HCT116 (cell line): ENCODE data around the gene PRSS53. TPM values are rescaled to one million over a fixed set of nuclear protein-coding genes. Genes with fewer than 3 reads are reported as not detected.

Source experiments
- ATAC-seq: fragments of 200-7000 bp; cut with Tn5 transposase; 2 replicates; pipeline ENCODE4 v1.9.1; 2020; ENCODE audit warnings: mild to moderate bottlenecking, moderate library complexity
- BruUV-seq: library from RNA; stranded (reverse); fragments of 400-500 nt; replicated peaks from 2 replicates; lab custom pipeline; 2021; lab: Mats Ljungman, UMichigan
- CTCF ChIA-PET: fragments of 300-600 bp; sonication (Branson Sonifier 250); formaldehyde crosslinking; loops from one replicate; lab custom pipeline; 2021; ENCODE audit warnings: antibody characterized with exemption; lab: Charles Lee
- POLR2A ChIA-PET: fragments of 300-600, 350-600 bp; sonication (Branson Sonifier 250); formaldehyde crosslinking; loops from one replicate; lab custom pipeline; 2021; ENCODE audit warnings: antibody characterized with exemption; lab: Charles Lee
- RAD21 ChIA-PET, 2 experiments: fragments of 300-600 bp; sonication (Branson Sonifier 250); formaldehyde crosslinking; loops; one replicate each; lab custom pipeline; 2023; ENCODE audit warnings: low total read pairs in 2 of 2; ENCODE audit not compliant: uncharacterized antibody in 2 of 2, unreplicated experiment in 2 of 2, low non-redundant PET in 1 of 2; lab: Charles Lee
- DNase-seq: peaks from one replicate; pipeline ENCODE4 v3.0.0-alpha.2; 2010; ENCODE audit warnings: low read depth, low spot score
- H2AFZ ChIP-seq: fragments of 200-600 bp; shearing (Covaris generic), sonication (generic); 2 replicates; pipeline ENCODE4 v1.6.1; 2017; ENCODE audit warnings: low read depth, mixed run types, mixed read lengths, antibody characterized with exemption, low read length; ENCODE audit not compliant: poor library complexity, severe bottlenecking
- H3K27ac ChIP-seq: 2 replicates; pipeline ENCODE4 v1.5.1; 2012; ENCODE audit warnings: low read depth, low read length
- H3K27me3 ChIP-seq: fragments of 200-600 bp; sonication (generic); 2 replicates; pipeline ENCODE4 v1.6.1; 2016; ENCODE audit warnings: mixed run types, low read length, mixed read lengths; ENCODE audit not compliant: insufficient read depth
- H3K36me3 ChIP-seq, 2 experiments: fragments of 200-500 bp in 1 of 2; fragments of 200-600 bp in 1 of 2; sonication (Bioruptor generic) in 1 of 2; sonication (generic) in 1 of 2; 2 replicates each; pipeline versions ENCODE4 v1.5.1 to v1.6.1; 2014 to 2016; ENCODE audit warnings: low read length in 2 of 2, inconsistent platforms in 1 of 2, mixed read lengths in 1 of 2, mixed run types in 1 of 2; ENCODE audit not compliant: insufficient read depth in 2 of 2, control insufficient read depth in 1 of 2
- H3K4me1 ChIP-seq, 2 experiments: fragments of 200-600 bp in 1 of 2; sonication (generic) in 1 of 2; 2 replicates each; pipeline versions ENCODE4 v1.5.1 to v1.6.1; 2012 to 2017; ENCODE audit warnings: low read length in 2 of 2, inconsistent platforms in 1 of 2, mild to moderate bottlenecking in 1 of 2, mixed read lengths in 1 of 2, mixed run types in 1 of 2, moderate library complexity in 1 of 2; ENCODE audit not compliant: insufficient read depth in 2 of 2, control insufficient read depth in 1 of 2
- H3K4me2 ChIP-seq: fragments of 200-600 bp; sonication (generic); 2 replicates; pipeline ENCODE4 v1.6.1; 2017; ENCODE audit warnings: mixed run types, low read length, mixed read lengths
- H3K4me3 ChIP-seq, 2 experiments: fragments of 200-600 bp in 1 of 2; sonication (generic) in 1 of 2; replicated peaks in 1 of 2; 2 replicates each; pipeline ENCODE4 v1.5.1; 2011 to 2016; ENCODE audit warnings: low read length in 2 of 2, control low read depth in 1 of 2, low read depth in 1 of 2, mild to moderate bottlenecking in 1 of 2, mixed read lengths in 1 of 2, mixed run types in 1 of 2
- H3K79me2 ChIP-seq: fragments of 200-600 bp; sonication (generic); 2 replicates; pipeline ENCODE4 v1.6.1; 2017; ENCODE audit warnings: mild to moderate bottlenecking, mixed run types, low read length, moderate library complexity, mixed read lengths; ENCODE audit not compliant: insufficient read depth
- H3K9ac ChIP-seq: fragments of 200-600 bp; sonication (generic); 2 replicates; pipeline ENCODE4 v1.6.1; 2016; ENCODE audit warnings: low read length, mixed read lengths
- H3K9me2 ChIP-seq: fragments of 200-600 bp; sonication (generic), shearing (Covaris generic); 2 replicates; pipeline ENCODE4 v1.6.1; 2017; ENCODE audit warnings: mixed run types, mild to moderate bottlenecking, moderate library complexity; ENCODE audit not compliant: insufficient read depth
- H3K9me3 ChIP-seq, 2 experiments: fragments of 200-500 bp in 1 of 2; fragments of 200-600 bp in 1 of 2; sonication (Bioruptor generic) in 1 of 2; sonication (generic) in 1 of 2; 2 replicates each; pipeline ENCODE4 v1.6.1; 2014 to 2017; ENCODE audit warnings: low read length in 2 of 2, mixed read lengths in 2 of 2, inconsistent platforms in 1 of 2, low read depth in 1 of 2, mild to moderate bottlenecking in 1 of 2, mixed run types in 1 of 2, moderate library complexity in 1 of 2; ENCODE audit not compliant: control insufficient read depth in 1 of 2, insufficient read depth in 1 of 2
- H4K20me1 ChIP-seq: fragments of 200-600 bp; sonication (generic), shearing (Covaris generic); 2 replicates; pipeline ENCODE4 v1.6.1; 2017; ENCODE audit warnings: mixed run types, mild to moderate bottlenecking, moderate library complexity; ENCODE audit not compliant: insufficient read depth
- EZH2phosphoT487 ChIP-seq: fragments of 200-600 bp; IDR thresholded peaks from 2 replicates; pipeline ENCODE4 v1.6.1; 2018; ENCODE audit warnings: antibody characterized with exemption, borderline replicate concordance
- FOSL1 ChIP-seq: IDR thresholded peaks from 2 replicates; pipeline ENCODE4 v1.6.1; 2012; ENCODE audit warnings: low read depth
- JUND ChIP-seq: IDR thresholded peaks from 2 replicates; pipeline ENCODE4 v1.6.1; 2012
- POLR2A ChIP-seq: IDR thresholded peaks from 2 replicates; pipeline ENCODE4 v1.7.0; 2011; ENCODE audit warnings: borderline replicate concordance; ENCODE audit not compliant: insufficient read depth, insufficient read length; ENCODE audit errors: extremely low read depth
- POLR2AphosphoS5 ChIP-seq: IDR thresholded peaks from 2 replicates; pipeline ENCODE4 v1.6.1; 2011; ENCODE audit warnings: mild to moderate bottlenecking, low read depth, low read length, moderate library complexity
- RAD21 ChIP-seq: IDR thresholded peaks from 2 replicates; pipeline ENCODE4 v1.6.1; 2012; ENCODE audit warnings: low read depth, mild to moderate bottlenecking
- SIN3A ChIP-seq: IDR thresholded peaks from 2 replicates; pipeline ENCODE4 v1.6.1; 2012; ENCODE audit warnings: low read depth
- SP1 ChIP-seq: IDR thresholded peaks from 2 replicates; pipeline ENCODE4 v1.6.1; 2012; ENCODE audit warnings: low read depth
- SRF ChIP-seq: IDR thresholded peaks from 2 replicates; pipeline ENCODE4 v1.6.1; 2012; ENCODE audit warnings: low read depth
- YY1 ChIP-seq: IDR thresholded peaks from 2 replicates; pipeline ENCODE4 v1.6.1; 2011; ENCODE audit warnings: low read length, low read depth, moderate library complexity, mild to moderate bottlenecking; ENCODE audit not compliant: insufficient replicate concordance; ENCODE audit errors: extremely low read depth
- ZFX ChIP-seq: fragments of 450-650 bp; IDR thresholded peaks from 2 replicates; pipeline ENCODE4 v1.6.1; 2017
- ZNF274 ChIP-seq: fragments of 200-500 bp; sonication (Bioruptor generic); IDR thresholded peaks from 2 replicates; pipeline ENCODE4 v1.6.1; 2014; ENCODE audit warnings: mild to moderate bottlenecking, low read depth, low read length, inconsistent platforms
- intact Hi-C: fragments of 100-400 bp; cut with micrococcal nuclease; formaldehyde crosslinking; loops from 2 replicates; pipeline ENCODE4 v1.10.0; 2022
- total RNA-seq: library from RNA; stranded (reverse); gene quantifications from one replicate; pipeline ENCODE4 v1.2.1, GENCODE V29; 2021; ENCODE audit not compliant: unreplicated experiment
- TF ChIP-seq, protein P1 (sequence below): IDR thresholded peaks from 2 replicates; pipeline ENCODE4 v1.6.1; 2011; ENCODE audit warnings: mild to moderate bottlenecking, low read length, moderate library complexity; ENCODE audit not compliant: insufficient replicate concordance; ENCODE audit errors: extremely low read depth

PRSS53 gene
- total RNA-seq, 1 experiment from 2014 or later: 11.6 TPM

DNA sequence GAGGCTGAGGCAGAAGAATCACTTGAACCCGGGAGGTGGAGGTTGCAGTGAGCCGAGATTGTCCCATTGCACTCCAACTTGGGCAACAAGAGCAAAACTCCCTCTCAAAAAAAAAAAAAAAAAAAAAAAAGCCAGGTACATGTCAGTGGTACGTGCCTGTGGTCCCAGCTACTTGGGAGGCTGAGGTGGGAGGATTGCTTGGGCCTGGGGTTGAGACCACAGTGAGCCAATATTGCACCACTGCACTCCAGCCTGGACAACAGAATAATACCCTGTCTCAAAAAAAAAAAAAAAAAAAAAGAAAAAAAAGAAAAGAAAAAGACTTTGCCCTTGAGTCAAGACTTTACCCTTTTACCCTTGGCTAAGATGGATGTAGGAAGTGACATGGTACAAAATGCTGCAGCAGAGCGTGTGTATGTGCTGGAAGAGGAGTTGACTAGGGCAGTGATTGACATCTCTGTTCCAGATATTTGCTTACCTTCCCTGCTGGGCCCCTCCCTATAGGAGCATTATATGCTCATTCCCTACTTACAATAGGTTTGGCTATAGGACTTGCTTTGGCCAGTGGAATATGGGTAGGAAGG, 44.8 kb downstream of the PRSS53 start:
- intact Hi-C loops: no loop called here
- no peak overlapping the region for H2AFZ ChIP-seq
- no peaks in the 10 kb centered on the region for H3K9me3 ChIP-seq
- RAD21 ChIA-PET: no interaction called here
- POLR2A ChIA-PET: no interaction called here
- no peak overlapping the region for H3K27ac ChIP-seq
- H3K9me2 ChIP-seq: no peaks in the 10 kb centered on the region
- H3K27me3 ChIP-seq: no peaks in the 10 kb centered on the region
- no peak overlapping the region for H3K4me3 ChIP-seq
- CTCF ChIA-PET: no interaction called here
- TF ChIP-seq POLR2A (no peak), POLR2AphosphoS5 (no peak), YY1 (no peak), SP1 (no peak), EZH2phosphoT487 (no peak), FOSL1 (no peak), ZNF274 (no peak), ZFX (no peak), JUND (no peak), RAD21 (no peak), SIN3A (no peak), SRF (no peak)
- TF ChIP-seq, protein P1, sequence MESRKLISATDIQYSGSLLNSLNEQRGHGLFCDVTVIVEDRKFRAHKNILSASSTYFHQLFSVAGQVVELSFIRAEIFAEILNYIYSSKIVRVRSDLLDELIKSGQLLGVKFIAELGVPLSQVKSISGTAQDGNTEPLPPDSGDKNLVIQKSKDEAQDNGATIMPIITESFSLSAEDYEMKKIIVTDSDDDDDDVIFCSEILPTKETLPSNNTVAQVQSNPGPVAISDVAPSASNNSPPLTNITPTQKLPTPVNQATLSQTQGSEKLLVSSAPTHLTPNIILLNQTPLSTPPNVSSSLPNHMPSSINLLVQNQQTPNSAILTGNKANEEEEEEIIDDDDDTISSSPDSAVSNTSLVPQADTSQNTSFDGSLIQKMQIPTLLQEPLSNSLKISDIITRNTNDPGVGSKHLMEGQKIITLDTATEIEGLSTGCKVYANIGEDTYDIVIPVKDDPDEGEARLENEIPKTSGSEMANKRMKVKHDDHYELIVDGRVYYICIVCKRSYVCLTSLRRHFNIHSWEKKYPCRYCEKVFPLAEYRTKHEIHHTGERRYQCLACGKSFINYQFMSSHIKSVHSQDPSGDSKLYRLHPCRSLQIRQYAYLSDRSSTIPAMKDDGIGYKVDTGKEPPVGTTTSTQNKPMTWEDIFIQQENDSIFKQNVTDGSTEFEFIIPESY: no peak
- TF ChIP-seq, all 23 proteins: peak for 0
- ATAC-seq (no peak), DNase-seq (no peak)
- H4K20me1 ChIP-seq: no peaks in the 10 kb centered on the region
- H3K4me1 ChIP-seq: peaks cover 0 to 7% of the 10 kb centered on the region in 2 experiments; a peak in 1 of 4 replicates
- no TSS peak for BruUV-seq
- H3K9ac ChIP-seq: no peak overlapping the region
- no peak overlapping the region for H3K4me2 ChIP-seq
- no peaks in the 10 kb centered on the region; a peak in 1 of 4 replicates for H3K36me3 ChIP-seq
- H3K79me2 ChIP-seq: no peaks in the 10 kb centered on the region
